ENCODE results near the gene FGF14. TPM values are rescaled to one million over a fixed set of nuclear protein-coding genes. Genes with fewer than 3 reads are reported as not detected.

FGF14 gene
- polyA plus RNA-seq, 1 of the 3 experiments (the other 2 are of a cell fraction) = 0.20 TPM

- TF ChIP-seq MAX (IDR thresholded peaks at IDR 0.05; ENCODE audit: low read depth) (no peak), MXI1 (IDR thresholded peaks at IDR 0.05; ENCODE audit: low read depth, low read length) (no peak)
- TF ChIP-seq, protein P1, sequence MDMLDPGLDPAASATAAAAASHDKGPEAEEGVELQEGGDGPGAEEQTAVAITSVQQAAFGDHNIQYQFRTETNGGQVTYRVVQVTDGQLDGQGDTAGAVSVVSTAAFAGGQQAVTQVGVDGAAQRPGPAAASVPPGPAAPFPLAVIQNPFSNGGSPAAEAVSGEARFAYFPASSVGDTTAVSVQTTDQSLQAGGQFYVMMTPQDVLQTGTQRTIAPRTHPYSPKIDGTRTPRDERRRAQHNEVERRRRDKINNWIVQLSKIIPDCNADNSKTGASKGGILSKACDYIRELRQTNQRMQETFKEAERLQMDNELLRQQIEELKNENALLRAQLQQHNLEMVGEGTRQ (IDR thresholded peaks at IDR 0.05; ENCODE audit: borderline replicate concordance, low read depth, low read length) = no peak
Measured at GRCh38 chr13:102316732-102317131, 85.1 kb downstream of the FGF14 start (continued).

DNA sequence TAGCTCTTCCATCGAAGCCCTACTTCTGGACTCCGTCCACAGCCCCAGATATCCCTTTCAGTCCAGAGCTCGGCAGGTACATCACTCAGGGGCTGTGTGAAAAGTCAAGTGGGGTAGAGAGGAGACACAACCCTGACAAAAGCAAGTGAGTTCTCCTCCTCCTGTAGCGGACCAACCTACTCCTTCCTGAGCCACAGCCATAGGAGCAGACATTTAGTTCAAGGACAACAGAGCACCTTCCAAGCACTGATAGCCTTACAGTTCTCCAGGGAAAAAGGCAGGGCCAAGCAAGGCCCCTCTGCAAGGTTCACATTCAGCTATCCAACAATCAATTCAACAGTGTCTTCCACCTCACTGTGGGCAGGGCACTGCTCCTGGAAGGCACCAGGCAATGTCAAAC lies 89.0 kb downstream of the FGF14 start:
- no peak for DNase-seq
- TF ChIP-seq FOSL2 (IDR thresholded peaks at IDR 0.05; ENCODE audit: borderline replicate concordance, low read depth) (no peak), RFX5 (IDR thresholded peaks at IDR 0.05; ENCODE audit: low read length) (no peak), EP300 (IDR thresholded peaks at IDR 0.05; ENCODE audit: borderline replicate concordance in 1 of 2, low read depth in 1 of 2, low read length in 1 of 2) (no peak), NRF1 (IDR thresholded peaks at IDR 0.05; ENCODE audit: low read depth, low read length) (no peak), RXRA (IDR thresholded peaks at IDR 0.05; ENCODE audit: borderline replicate concordance, low read depth) (no peak), NFIC (IDR thresholded peaks at IDR 0.05; ENCODE audit: borderline replicate concordance) (no peak), SIN3A (IDR thresholded peaks at IDR 0.05; ENCODE audit: borderline replicate concordance, low read depth, low read length) (no peak), RCOR1 (IDR thresholded peaks at IDR 0.05; ENCODE audit: low read length) (no peak), FOXJ3 (CRISPR knock-in tag; IDR thresholded peaks at IDR 0.05) (no peak), MAX (IDR thresholded peaks at IDR 0.05; ENCODE audit: low read depth) (no peak)
- TF ChIP-seq, protein P1 (IDR thresholded peaks at IDR 0.05; ENCODE audit: borderline replicate concordance, low read depth, low read length) = no peak
- TF ChIP-seq, protein P2, sequence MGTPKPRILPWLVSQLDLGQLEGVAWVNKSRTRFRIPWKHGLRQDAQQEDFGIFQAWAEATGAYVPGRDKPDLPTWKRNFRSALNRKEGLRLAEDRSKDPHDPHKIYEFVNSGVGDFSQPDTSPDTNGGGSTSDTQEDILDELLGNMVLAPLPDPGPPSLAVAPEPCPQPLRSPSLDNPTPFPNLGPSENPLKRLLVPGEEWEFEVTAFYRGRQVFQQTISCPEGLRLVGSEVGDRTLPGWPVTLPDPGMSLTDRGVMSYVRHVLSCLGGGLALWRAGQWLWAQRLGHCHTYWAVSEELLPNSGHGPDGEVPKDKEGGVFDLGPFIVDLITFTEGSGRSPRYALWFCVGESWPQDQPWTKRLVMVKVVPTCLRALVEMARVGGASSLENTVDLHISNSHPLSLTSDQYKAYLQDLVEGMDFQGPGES (IDR thresholded peaks at IDR 0.05; ENCODE audit: low read depth, low read length) = no peak
- no peak overlapping the region for H3K4me2 ChIP-seq
- no peaks in the 10 kb centered on the region for H3K9me2 ChIP-seq
- H3F3A ChIP-seq (replicated peaks; ENCODE audit: insufficient read depth) = no peaks in the 10 kb centered on the region
- H4K20me1 ChIP-seq (ENCODE audit: insufficient read depth) = no peaks in the 10 kb centered on the region
- 74% methylated on average over 4 of the region's 4 CpGs for WGBS (ENCODE audit: low lambda C conversion rate)
- ChIA-PET CTCF (interaction anchor here (0.6 to 1.3 kb wide), 4 partner anchors 18 to 171 kb away, joined by 3 to 5 read pairs (median 3); no protein-coding TSS in a partner anchor), POLR2A (interaction anchor here (1.2 kb wide), 1 partner anchor 81 kb away, joined by 6 read pairs; no protein-coding TSS in a partner anchor)
- peak overlapping the region in 1 of 2 experiments; percentile 62; a peak in 1 of 4 replicates for H3K27ac ChIP-seq (ENCODE audit: low read depth in 2 of 2, low read length in 1 of 2)
- no peaks in the 10 kb centered on the region for H3K79me2 ChIP-seq (ENCODE audit: insufficient read depth)
- H3K4me3 ChIP-seq (ENCODE audit: low read depth in 2 of 2, low read length in 1 of 2) = no peak overlapping the region
- no peaks in the 10 kb centered on the region for H3K27me3 ChIP-seq (ENCODE audit: insufficient read depth)
- H3K36me3 ChIP-seq (replicated peaks in 1 of 2; ENCODE audit: control insufficient read depth in 1 of 2, insufficient read depth in 2 of 2, low read length in 1 of 2) = no peaks in the 10 kb centered on the region
- no peaks in the 10 kb centered on the region for H3K9me3 ChIP-seq
- no peak overlapping the region for H2AFZ ChIP-seq (ENCODE audit: low read depth)
- peaks cover 0 to 36% of the 10 kb centered on the region in 2 experiments; a peak in 3 of 4 replicates for H3K4me1 ChIP-seq (ENCODE audit: control insufficient read depth in 1 of 2, insufficient read depth in 2 of 2, low read depth in 1 of 2, low read length in 1 of 2)
- H3K9ac ChIP-seq = no peak overlapping the region

Data from SK-N-SH (cell line).